B cell (primary cell): ENCODE measurements around the gene CHD2.

Source experiments
- EZH2 ChIP-seq: IDR thresholded peaks from 2 replicates; pipeline ENCODE4 v1.6.1; 2012; ENCODE audit warnings: borderline replicate concordance, low read depth, mild to moderate bottlenecking, moderate library complexity, low read length; ENCODE audit not compliant: insufficient read depth, poor library complexity, severe bottlenecking
- TF ChIP-seq, protein P1 (sequence below): fragments of 200-600 bp; IDR thresholded peaks from one replicate; pipeline ENCODE4 v1.8.0; 2022; ENCODE audit warnings: antibody characterized with exemption, mild to moderate bottlenecking

DNA sequence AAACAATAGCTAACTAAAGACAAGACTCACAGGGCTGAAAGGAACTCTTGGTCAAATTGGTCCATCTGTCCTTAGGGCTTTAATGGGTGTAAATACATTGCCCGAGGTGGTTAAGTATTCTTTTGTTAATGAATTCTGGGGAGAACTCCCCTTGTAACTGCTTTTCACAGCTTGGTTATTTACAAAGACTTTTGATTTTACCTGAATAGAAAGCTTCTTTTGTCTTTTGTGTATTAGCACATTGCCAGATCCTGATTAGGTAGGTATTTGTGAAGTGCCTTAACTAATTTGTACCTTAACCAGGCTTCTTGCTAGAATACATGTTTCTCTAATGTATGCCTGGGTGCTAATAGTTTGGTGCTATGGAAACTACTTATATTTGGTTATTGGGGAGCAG lies 14.0 kb downstream of the CHD2 start:
- TF ChIP-seq, protein P1, sequence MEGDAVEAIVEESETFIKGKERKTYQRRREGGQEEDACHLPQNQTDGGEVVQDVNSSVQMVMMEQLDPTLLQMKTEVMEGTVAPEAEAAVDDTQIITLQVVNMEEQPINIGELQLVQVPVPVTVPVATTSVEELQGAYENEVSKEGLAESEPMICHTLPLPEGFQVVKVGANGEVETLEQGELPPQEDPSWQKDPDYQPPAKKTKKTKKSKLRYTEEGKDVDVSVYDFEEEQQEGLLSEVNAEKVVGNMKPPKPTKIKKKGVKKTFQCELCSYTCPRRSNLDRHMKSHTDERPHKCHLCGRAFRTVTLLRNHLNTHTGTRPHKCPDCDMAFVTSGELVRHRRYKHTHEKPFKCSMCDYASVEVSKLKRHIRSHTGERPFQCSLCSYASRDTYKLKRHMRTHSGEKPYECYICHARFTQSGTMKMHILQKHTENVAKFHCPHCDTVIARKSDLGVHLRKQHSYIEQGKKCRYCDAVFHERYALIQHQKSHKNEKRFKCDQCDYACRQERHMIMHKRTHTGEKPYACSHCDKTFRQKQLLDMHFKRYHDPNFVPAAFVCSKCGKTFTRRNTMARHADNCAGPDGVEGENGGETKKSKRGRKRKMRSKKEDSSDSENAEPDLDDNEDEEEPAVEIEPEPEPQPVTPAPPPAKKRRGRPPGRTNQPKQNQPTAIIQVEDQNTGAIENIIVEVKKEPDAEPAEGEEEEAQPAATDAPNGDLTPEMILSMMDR: no peak
- TF ChIP-seq EZH2: no peak
